Measurements from ENCODE around the gene GRIA3. TPM values are rescaled to one million over a fixed set of nuclear protein-coding genes. Genes with fewer than 3 reads are reported as not detected.

GRIA3 gene
- total and polyA plus RNA-seq, 10 of the 15 experiments (the other 5 are each of a cell fraction or from before 2014, with no cell fraction given): 0.45 to 4.3 (median 2.2) TPM

DNA sequence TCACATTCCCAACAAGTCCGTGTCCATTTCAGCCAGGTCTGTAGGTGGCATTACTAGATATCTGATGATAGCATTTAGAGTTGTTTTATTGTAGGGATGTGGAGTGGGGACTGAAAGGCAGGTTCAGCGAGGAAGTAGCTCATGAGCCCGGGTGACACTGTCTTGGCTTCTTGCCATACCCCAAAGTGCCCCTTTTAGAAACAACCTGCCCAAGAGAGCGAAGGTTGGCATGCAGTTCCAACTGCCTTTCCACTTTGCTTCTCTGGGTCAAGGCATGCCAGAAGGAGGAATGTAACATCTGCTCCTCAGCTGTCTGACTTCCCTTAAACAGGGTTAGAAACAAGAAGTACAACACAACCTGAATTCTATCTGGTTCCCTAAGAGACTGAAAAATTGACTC, 9.0 kb downstream of the GRIA3 start:
- H3K79me2 ChIP-seq (ENCODE audit: control insufficient read depth, insufficient read depth, low read length): no peaks in the 10 kb centered on the region
- H3K27me3 ChIP-seq (replicated peaks in 1 of 2; ENCODE audit: control insufficient read depth in 2 of 2, insufficient read depth in 2 of 2, low read length in 1 of 2): no peaks in the 10 kb centered on the region
- intact Hi-C loops (cut with micrococcal nuclease; ENCODE audit: unreplicated experiment) (no loop called here), in situ Hi-C loops (cut with MboI) (no loop called here)
- no peak overlapping the region for H3K27ac ChIP-seq (ENCODE audit: control insufficient read depth, insufficient read depth)
- ChIA-PET RAD21 (ENCODE audit: unreplicated experiment) (no interaction called here), POLR2A (interaction anchor here (1.2 kb wide), 1 partner anchor 216 kb away, joined by 3 read pairs; no protein-coding TSS in a partner anchor), CTCF (interaction anchor here (2.0 kb wide), 1 partner anchor 11 kb away, joined by 7 read pairs; no protein-coding TSS in a partner anchor), SMC1A (ENCODE audit: uncharacterized antibody, unreplicated experiment) (interaction anchor here (1.0 to 3.4 kb wide), 3 partner anchors 9 to 229 kb away, joined by 3 to 13 read pairs (median 3); no protein-coding TSS in a partner anchor)
- no peaks in the 10 kb centered on the region for H4K20me1 ChIP-seq (ENCODE audit: control insufficient read depth, insufficient read depth)
- no peaks in the 10 kb centered on the region for H3K36me3 ChIP-seq (ENCODE audit: control insufficient read depth in 2 of 2, insufficient read depth in 2 of 2, low read length in 1 of 2)
- no peak overlapping the region for H3K4me3 ChIP-seq
- no peaks in the 10 kb centered on the region for H3K9me3 ChIP-seq (replicated peaks; ENCODE audit: control insufficient read depth, insufficient read depth, low read length)
- H3K4me1 ChIP-seq (ENCODE audit: control insufficient read depth, insufficient read depth, low read length): no peaks in the 10 kb centered on the region
- TF ChIP-seq CREB1 (IDR thresholded peaks at IDR 0.05; ENCODE audit: low read depth) (no peak), POU2F2 (IDR thresholded peaks at IDR 0.05; ENCODE audit: borderline replicate concordance, low read depth, low read length) (no peak), ZSCAN29 (IDR thresholded peaks at IDR 0.05) (no peak), IKZF1 (conservative IDR thresholded peaks at IDR 0.05) (no peak), PAX5 (IDR thresholded peaks at IDR 0.05; ENCODE audit: borderline replicate concordance, low read depth, low read length) (no peak), HDAC2 (IDR thresholded peaks at IDR 0.05) (no peak)
- FAIRE-seq (no peak), DNase-seq (ENCODE audit: low read depth, low spot score) (no peak), ATAC-seq (no peak)
- no TSS peak for BruUV-seq (replicated peaks)
- no peak overlapping the region for H3K9ac ChIP-seq (ENCODE audit: control insufficient read depth, insufficient read depth, low read length)
- WGBS (ENCODE audit: insufficient coverage, insufficient replicate concordance, low lambda C conversion rate, missing lambda C conversion rate): 17% methylated on average over 4 of the region's 4 CpGs
- no peak overlapping the region for H3K4me2 ChIP-seq (ENCODE audit: control insufficient read depth, insufficient read depth)
- H2AFZ ChIP-seq (ENCODE audit: control insufficient read depth, low read depth, low read length): no peak overlapping the region

DNA sequence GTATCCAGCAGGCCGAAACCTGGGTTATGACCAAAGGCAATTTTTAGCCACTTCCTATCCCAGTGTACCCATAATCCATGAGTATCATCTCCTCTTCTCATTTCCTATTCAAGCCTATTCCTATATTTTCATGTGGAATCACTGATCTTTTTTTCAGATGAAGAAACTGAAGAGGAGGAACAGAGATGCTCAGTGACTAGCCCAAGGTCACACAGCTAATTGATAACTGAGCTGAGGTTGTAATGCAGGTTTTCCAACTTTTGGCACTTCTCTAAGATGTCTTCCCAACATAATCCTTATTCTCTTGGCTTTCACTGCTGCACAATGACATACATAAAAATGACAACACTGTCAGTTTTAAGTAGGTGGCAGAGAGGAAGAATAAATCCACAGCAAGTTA, 15.3 kb downstream of the GRIA3 start:
- no peak overlapping the region for H2AFZ ChIP-seq (ENCODE audit: control insufficient read depth, low read depth, low read length)
- ATAC-seq (no peak), DNase-seq (ENCODE audit: low read depth, low spot score) (no peak), FAIRE-seq (no peak)
- no peak overlapping the region for H3K4me3 ChIP-seq
- CTCF ChIA-PET: no interaction called here
- in situ Hi-C loops (cut with MboI) (no loop called here), intact Hi-C loops (cut with micrococcal nuclease; ENCODE audit: unreplicated experiment) (no loop called here)
- no peaks in the 10 kb centered on the region for H3K36me3 ChIP-seq (ENCODE audit: control insufficient read depth in 2 of 2, insufficient read depth in 2 of 2, low read length in 1 of 2)
- SMC1A ChIA-PET (ENCODE audit: uncharacterized antibody, unreplicated experiment): interaction anchor here (1.3 kb wide), 1 partner anchor 22 kb away, joined by 3 read pairs; no protein-coding TSS in a partner anchor
- no peaks in the 10 kb centered on the region for H3K9me3 ChIP-seq (replicated peaks; ENCODE audit: control insufficient read depth, insufficient read depth, low read length)
- POLR2A ChIA-PET: no interaction called here
- no TSS peak for BruUV-seq (replicated peaks)
- H3K79me2 ChIP-seq (ENCODE audit: control insufficient read depth, insufficient read depth, low read length): no peaks in the 10 kb centered on the region
- no peaks in the 10 kb centered on the region for H4K20me1 ChIP-seq (ENCODE audit: control insufficient read depth, insufficient read depth)
- H3K27ac ChIP-seq (ENCODE audit: control insufficient read depth, insufficient read depth): no peak overlapping the region
- H3K4me1 ChIP-seq (ENCODE audit: control insufficient read depth, insufficient read depth, low read length): no peaks in the 10 kb centered on the region
- H3K4me2 ChIP-seq (ENCODE audit: control insufficient read depth, insufficient read depth): no peak overlapping the region
- no peak overlapping the region for H3K9ac ChIP-seq (ENCODE audit: control insufficient read depth, insufficient read depth, low read length)
- RAD21 ChIA-PET (ENCODE audit: unreplicated experiment): no interaction called here
- no peaks in the 10 kb centered on the region for H3K27me3 ChIP-seq (replicated peaks in 1 of 2; ENCODE audit: control insufficient read depth in 2 of 2, insufficient read depth in 2 of 2, low read length in 1 of 2)
- 17% methylated on average over 1 of the region's 1 CpG for WGBS (ENCODE audit: insufficient coverage, insufficient replicate concordance, low lambda C conversion rate, missing lambda C conversion rate)
- no peak for TF ChIP-seq GABPA (IDR thresholded peaks at IDR 0.05; ENCODE audit: low read depth)
- TF ChIP-seq, protein P1, sequence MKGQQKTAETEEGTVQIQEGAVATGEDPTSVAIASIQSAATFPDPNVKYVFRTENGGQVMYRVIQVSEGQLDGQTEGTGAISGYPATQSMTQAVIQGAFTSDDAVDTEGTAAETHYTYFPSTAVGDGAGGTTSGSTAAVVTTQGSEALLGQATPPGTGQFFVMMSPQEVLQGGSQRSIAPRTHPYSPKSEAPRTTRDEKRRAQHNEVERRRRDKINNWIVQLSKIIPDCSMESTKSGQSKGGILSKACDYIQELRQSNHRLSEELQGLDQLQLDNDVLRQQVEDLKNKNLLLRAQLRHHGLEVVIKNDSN (IDR thresholded peaks at IDR 0.05; ENCODE audit: borderline replicate concordance, extremely low read length, insufficient read depth, low read depth, low read length): no peak
- no peak for TF ChIP-seq SPI1 (IDR thresholded peaks at IDR 0.05; ENCODE audit: borderline replicate concordance, insufficient read depth, low read depth, low read length)
- TF ChIP-seq, protein P2, sequence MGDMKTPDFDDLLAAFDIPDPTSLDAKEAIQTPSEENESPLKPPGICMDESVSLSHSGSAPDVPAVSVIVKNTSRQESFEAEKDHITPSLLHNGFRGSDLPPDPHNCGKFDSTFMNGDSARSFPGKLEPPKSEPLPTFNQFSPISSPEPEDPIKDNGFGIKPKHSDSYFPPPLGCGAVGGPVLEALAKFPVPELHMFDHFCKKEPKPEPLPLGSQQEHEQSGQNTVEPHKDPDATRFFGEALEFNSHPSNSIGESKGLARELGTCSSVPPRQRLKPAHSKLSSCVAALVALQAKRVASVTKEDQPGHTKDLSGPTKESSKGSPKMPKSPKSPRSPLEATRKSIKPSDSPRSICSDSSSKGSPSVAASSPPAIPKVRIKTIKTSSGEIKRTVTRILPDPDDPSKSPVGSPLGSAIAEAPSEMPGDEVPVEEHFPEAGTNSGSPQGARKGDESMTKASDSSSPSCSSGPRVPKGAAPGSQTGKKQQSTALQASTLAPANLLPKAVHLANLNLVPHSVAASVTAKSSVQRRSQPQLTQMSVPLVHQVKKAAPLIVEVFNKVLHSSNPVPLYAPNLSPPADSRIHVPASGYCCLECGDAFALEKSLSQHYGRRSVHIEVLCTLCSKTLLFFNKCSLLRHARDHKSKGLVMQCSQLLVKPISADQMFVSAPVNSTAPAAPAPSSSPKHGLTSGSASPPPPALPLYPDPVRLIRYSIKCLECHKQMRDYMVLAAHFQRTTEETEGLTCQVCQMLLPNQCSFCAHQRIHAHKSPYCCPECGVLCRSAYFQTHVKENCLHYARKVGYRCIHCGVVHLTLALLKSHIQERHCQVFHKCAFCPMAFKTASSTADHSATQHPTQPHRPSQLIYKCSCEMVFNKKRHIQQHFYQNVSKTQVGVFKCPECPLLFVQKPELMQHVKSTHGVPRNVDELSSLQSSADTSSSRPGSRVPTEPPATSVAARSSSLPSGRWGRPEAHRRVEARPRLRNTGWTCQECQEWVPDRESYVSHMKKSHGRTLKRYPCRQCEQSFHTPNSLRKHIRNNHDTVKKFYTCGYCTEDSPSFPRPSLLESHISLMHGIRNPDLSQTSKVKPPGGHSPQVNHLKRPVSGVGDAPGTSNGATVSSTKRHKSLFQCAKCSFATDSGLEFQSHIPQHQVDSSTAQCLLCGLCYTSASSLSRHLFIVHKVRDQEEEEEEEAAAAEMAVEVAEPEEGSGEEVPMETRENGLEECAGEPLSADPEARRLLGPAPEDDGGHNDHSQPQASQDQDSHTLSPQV (IDR thresholded peaks at IDR 0.05): no peak
- no peak for TF ChIP-seq MXI1 (IDR thresholded peaks at IDR 0.05; ENCODE audit: low read depth, low read length)
- no peak for TF ChIP-seq MEF2B (IDR thresholded peaks at IDR 0.05; ENCODE audit: partially characterized antibody, poor library complexity, severe bottlenecking)
- TF ChIP-seq, protein P3, sequence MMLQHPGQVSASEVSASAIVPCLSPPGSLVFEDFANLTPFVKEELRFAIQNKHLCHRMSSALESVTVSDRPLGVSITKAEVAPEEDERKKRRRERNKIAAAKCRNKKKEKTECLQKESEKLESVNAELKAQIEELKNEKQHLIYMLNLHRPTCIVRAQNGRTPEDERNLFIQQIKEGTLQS (IDR thresholded peaks at IDR 0.05; ENCODE audit: borderline replicate concordance, extremely low read depth, low read depth, low read length): no peak
